OCI-M1 (cell line): Measurements from ENCODE around the gene PPP4C.
"Not testable (repeated sequence)": the region's sequence is repeated elsewhere in the genome, so short reads cannot be mapped to it uniquely, and the experiment has no call there.

Experiments
- DNase-seq: peaks from one replicate; lab custom pipeline; 2025; lab: John Stamatoyannopoulos, UW

PPP4C gene

DNA sequence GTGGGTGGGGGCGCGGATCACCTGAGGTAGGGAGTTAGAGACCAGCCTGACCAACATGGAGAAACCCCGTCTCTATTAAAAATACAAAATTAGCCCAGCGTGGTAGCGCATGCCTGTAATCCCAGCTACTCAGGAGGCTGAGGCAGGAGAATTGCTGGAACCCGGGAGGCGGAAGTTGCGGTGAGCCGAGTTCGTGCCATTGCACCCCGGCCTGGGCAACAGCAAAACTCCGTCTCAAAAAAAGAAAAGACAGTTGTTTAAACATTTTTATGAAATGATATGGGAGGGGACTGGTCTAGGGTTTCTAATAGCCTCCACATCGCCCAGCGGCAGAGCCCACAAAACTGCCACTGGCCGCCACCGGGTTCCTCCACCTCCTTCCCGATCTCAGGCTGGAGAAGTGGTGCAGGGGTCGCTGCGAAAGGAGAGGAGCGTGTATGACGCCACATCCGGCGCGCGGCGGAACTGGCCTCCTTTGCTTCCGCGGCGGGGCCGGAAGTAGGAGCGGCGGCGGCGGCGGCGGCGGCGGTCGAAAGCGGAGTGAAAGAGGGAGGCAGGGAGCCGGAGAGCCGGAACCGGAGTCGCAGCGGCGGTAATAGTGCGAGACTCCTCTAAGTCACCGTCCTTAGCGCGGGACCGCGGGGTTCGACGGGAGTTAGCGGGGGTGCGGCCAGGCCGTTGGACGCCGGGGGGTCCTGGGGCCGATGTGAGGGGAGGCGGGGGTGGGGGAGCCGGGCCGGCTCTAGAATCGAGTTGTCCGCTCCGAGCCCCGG, at the start of gene PPP4C:
Gene PPP4C, plus strand, starts transcription at position 492 of the 773 bp plus-strand sequence. CDS start 384 bp downstream, outside the sequence.
- DNase-seq, result peak; percentile 95

DNA sequence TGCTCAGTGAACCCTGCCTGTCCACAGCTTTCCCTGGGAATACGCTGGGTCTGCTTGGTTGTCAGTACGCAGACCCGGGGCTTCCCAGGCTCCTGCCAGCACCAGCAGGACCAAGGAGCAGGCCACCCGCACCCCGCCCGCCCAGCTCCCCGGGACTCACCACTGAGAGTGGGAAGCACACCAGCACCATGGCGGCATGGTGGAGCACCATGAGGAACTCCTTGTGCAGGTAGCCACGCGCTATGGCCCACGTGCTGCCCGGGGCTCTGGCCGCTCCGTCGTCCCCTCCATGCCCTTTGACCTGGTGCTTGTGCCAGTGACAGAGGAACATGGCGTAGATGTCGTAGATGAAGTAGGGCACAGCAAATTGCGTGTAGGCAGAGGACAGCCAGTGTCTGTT, 49.3 kb upstream of the PPP4C start:
- DNase-seq, result no peak

GRCh38 chr16:30027588-30028437, 48.0 kb upstream of the PPP4C start:
- DNase-seq, result no peak

DNA sequence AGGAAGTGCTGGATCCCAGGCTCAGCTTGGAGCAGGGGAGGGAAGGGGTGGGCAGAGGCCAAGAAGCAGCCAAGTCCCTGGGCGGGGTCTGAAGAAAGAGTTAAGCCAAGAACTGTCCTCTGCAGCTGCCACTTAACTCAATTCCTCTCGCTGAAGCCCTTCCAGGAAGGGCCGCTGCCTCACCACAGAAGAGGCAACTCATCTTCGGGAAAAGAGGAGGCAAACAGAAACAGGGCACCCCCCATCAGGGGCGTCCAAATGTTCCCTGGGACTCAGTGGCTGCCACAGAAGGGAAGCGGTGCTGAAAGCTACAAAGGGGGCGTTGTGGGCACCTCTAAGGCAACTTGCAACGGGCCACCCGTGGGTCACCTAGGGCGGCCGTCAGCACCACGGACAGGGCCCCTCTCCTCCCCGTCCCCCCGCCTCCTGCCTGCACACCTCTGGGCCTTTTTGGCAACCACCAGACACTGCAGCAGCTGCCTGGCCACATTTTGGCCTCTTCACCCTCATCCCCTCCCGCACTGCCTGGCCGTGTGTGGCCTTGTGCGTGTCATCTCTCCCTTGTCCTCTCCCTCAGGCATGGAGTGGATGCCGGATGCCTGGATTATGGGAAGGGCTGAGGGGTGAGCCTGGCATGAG, 47.2 kb upstream of the PPP4C start:
- DNase-seq, result peak; percentile 36

GRCh38 chr16:30030011-30030685, 45.6 kb upstream of the PPP4C start:
- no peak for DNase-seq

- DNase-seq, result no peak
These were observed 44.9 kb upstream of the PPP4C start, which contains the start of gene TLCD3B for GRCh38 chr16:30030841-30031413. TSS of gene TLCD3B (minus strand) at chr16:30031271. CDS start at chr16:30030527, 744 bp downstream.

DNA sequence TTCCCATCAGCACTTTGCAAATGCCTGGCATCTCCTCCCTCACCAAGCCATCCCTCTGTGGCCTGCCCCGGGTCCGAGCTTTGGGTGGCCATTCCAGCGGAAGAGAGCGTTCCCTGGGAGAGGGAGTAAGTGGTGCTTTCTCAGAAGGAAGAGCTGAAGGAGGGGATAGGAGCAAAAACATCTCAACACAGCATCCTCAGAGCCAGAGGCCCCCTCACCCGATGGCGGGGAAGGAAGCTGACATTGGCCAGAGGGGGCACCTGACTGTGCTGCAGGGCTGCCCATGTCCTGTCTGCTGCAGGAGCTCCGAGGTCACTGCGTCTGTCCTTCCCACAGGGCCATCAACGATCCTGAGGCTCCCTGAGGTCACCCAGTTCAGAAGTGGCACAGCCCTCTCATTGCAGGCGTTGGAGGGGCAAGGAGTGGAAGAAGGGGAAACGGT, 44.3 kb upstream of the PPP4C start:
- DNase-seq, result no peak

GRCh38 chr16:30032083-30032819, 43.5 kb upstream of the PPP4C start:
- peak; percentile 89 for DNase-seq

DNA sequence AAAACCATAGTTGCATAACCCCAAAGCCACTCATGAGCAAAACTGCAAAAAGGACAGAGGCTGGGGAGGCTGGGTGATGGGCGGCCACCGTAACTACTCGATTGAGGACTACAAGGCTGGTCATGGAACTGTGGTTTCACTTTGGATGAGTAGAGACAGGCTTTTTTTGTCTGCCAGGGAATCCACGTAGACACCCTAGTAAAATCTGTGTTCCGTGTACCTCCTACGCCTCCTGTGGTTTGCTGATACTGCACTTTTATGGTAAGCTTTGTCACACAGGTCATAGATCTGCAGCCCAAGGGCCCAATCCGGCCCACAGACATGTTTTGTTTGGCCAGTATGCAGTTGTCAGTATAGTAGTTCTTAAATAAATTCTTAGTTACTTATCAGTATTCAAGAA, 42.5 kb upstream of the PPP4C start:
- DNase-seq, result peak; percentile 85

DNA sequence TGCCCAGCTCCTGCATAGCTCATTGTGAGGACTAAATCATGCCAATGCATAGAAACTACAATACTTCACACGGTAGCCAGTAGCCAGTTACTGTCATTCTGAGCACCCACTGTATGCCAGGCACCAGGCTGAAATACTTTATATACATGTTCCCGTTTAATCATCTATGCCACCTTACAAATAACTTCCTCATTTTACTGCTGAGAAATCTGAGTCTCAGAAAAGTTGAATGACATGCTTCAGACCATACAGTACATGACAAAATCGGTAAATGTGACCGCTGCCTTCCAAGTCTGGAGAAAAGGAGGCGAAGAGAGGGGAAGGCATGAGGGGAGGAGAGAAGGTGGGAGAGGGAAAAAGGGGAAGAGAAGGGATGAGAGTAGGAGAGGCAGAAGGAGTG, 35.6 kb upstream of the PPP4C start:
- peak; percentile 62 for DNase-seq

- DNase-seq, result not testable (repeated sequence)
These were observed 35.1 kb upstream of the PPP4C start for GRCh38 chr16:30040690-30041089.

DNA sequence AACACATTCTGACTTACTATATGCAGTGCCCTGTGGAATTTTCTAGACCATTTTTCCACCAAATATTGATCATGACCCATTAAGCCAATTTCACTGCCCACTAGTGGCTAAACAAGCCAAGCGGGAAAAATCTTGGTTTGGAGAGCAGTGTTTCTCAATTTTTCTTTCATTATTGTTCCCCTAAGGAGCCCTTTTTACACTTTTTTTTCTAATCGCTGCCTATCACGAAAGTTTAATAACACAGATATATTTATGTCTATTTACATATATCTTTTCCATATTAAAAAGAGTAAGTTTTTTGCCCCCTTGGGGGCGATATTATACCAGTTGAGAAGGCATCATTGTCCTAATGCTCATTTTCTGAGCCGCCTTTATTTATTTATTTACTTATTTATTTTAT, 34.0 kb upstream of the PPP4C start:
- peak; percentile 81 for DNase-seq

- no peak for DNase-seq
These were observed 29.6 kb upstream of the PPP4C start for GRCh38 chr16:30046178-30046577.

DNA sequence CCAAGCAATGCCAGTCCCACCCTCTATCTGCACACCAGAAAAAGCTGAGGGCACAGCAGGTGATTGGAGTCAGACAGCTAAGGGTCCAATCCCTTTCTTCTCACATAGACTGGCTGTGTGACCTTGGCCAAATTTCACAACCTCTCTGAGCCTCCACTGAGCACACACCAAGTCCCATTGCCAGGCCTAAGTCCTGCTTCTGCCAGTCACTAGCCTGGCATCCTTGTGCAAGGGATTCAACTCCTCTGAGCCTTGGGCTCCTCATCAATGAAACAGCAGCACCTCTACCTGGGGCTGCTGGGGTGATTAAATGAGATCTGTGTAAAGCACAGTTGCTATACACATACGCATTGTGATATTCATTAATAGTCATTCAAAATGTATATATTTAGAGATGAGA, 29.2 kb upstream of the PPP4C start:
- no peak for DNase-seq

DNA sequence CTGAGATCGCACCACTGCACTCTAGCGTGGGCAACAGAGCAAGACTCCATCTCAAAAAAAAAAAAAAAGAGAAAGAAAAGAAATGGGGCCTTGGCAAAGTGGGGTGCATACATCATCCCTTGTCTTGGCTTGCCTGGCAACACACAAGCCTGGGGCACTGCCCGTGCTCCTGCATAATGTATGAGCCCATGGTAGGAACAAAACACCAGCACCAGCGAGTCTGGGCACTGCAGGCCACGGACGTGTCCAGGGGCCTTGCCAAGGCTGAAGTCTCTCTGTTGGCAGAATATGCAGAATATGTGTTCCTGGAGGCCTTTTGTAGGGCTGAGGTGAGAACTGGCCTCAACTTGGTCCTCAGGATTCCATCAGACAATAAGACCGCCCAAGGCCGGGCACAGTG, 25.9 kb upstream of the PPP4C start:
- DNase-seq, result no peak

GRCh38 chr16:30051518-30051917, 24.3 kb upstream of the PPP4C start:
- DNase-seq, result no peak

DNA sequence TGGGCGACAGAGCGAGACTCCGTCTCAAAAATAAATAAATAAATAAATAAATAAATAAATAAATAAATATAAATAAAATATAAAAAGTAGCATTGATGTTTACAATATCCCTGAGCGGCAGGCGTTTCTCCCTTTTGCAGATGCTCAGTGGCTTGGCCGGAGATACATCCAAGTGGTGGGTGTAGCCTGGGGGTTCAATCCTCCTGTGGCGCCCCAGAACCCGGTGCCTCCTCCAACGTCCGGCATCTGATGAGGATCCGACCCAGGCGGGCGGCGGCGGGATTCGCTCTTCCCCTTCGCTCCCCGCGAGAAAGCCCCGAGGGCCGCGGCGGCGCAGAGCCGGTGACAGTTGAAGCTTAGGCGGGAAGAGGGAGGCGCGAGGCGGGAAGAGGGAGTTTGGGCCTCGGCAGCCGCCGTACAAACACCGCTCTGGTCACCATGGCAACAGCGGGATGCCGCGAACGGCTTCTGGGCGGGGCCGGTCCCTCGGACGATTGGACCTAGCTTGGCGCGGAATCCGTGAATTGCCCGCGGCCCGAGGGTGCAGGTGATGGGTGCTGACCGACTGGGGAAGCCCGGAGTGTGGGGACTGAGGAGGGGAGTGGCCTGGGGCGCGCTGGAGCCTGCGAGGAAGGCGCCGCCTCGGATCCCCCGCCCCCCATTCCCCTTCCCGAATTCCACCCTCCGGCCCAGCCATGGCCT, 23.0 kb upstream of the PPP4C start:
- peak; percentile 96 for DNase-seq

DNA sequence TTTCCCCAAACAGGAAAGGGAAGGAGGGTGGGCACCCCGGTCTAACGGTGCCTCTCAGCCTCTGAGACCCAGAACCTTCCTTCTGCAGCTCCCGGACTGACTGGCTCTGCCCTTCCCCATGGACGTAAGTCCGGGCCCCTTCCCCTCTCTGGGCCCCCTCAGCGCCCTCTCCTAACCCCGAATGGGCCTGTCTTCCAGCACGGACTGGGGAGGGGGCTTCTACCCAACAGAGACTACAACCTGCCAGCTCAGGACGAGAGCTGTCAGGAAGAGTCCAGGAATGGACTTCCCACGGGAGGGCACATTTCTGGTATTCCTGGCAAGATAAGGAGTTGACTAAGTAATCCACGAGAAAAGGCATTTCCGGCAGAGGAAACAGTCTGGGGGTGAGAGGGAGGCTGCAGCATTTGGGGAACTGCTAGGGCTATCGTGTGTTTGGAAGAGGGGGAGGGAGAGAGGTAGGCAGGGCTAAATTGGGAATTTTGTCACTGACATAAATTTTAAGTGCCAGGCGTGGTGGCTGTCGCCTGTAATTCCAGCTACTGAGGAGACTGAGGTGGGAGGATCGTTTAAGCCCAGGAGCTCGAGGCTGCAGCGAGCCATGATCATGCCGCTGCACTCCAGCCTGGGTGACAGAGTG, 22.3 kb upstream of the PPP4C start:
- peak; percentile 47 for DNase-seq

DNA sequence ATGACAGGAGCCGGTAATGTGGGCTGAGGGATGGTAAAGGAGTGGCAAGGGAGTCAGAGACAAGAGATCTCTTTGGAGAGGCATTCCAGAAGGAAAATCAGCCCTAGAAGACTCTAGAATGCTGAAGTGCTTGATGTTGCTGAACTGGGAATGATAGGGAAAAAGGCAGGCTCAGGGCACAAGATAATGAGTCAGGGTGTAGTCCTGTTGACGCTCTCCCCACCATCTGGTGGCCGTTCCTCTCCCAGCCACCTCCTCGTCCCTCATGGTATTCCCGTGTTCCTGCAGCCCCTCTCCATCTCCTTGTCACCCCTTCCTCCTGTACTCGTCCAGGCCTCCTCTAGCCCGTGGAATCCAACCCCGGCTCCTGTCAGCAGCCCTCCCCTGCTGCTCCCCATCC, 21.3 kb upstream of the PPP4C start:
- DNase-seq, result no peak
